Kidney epithelial cell (primary cell): ENCODE measurements around the gene IL1F10. TPM values are rescaled to one million over a fixed set of nuclear protein-coding genes. Genes with fewer than 3 reads are reported as not detected.
"Not testable (repeated sequence)": the region's sequence is repeated elsewhere in the genome, so short reads cannot be mapped to it uniquely, and the experiment has no call there.

ENCODE experiments used
- DNase-seq: peaks from one replicate; pipeline ENCODE4 v3.0.0-alpha.2; 2010; ENCODE audit warnings: low read depth
- H3K27me3 ChIP-seq: 2 replicates; pipeline ENCODE4 v1.6.0; 2011; ENCODE audit warnings: low read length; ENCODE audit not compliant: control insufficient read depth, insufficient read depth
- H3K36me3 ChIP-seq: 2 replicates; pipeline ENCODE4 v1.5.1; 2011; ENCODE audit warnings: low read length; ENCODE audit not compliant: control insufficient read depth, insufficient read depth
- H3K4me3 ChIP-seq: 2 replicates; pipeline ENCODE4 v1.5.1; 2011; ENCODE audit warnings: low read depth, mild to moderate bottlenecking, control low read depth, low read length
- CTCF ChIP-seq: IDR thresholded peaks from 2 replicates; pipeline ENCODE4 v1.5.1; 2011; ENCODE audit warnings: mild to moderate bottlenecking, moderate library complexity, low read length, control low read depth, inconsistent platforms; ENCODE audit not compliant: insufficient read depth, poor library complexity, severe bottlenecking
- total RNA-seq: library from RNA; depleted of rRNA; stranded (reverse); fragments of >200 nt; gene quantifications from 2 replicates; pipeline ENCODE4 v1.2.3, GENCODE V29; 2015

IL1F10 gene
- total RNA-seq, 1 donor from 2014 or later: not detected

- no peak for TF ChIP-seq CTCF
- DNase-seq: no peak
- no peaks in the 10 kb centered on the region for H3K36me3 ChIP-seq
- peaks cover 8% of the 10 kb centered on the region for H3K27me3 ChIP-seq
- H3K4me3 ChIP-seq: no peak overlapping the region
Observed at GRCh38 chr2:113092864-113093612, 25.3 kb downstream of the IL1F10 start.

GRCh38 chr2:113093613-113093977 lies 25.8 kb downstream of the IL1F10 start:
- DNase-seq: no peak
- no peak for TF ChIP-seq CTCF
- Histone ChIP-seq H3K27me3 (peaks cover 8% of the 10 kb centered on the region), H3K36me3 (no peaks in the 10 kb centered on the region), H3K4me3 (no peak overlapping the region)

GRCh38 chr2:113096306-113096705 lies 28.5 kb downstream of the IL1F10 start:
- not testable (repeated sequence) for DNase-seq, H3K4me3 ChIP-seq, H3K36me3 ChIP-seq, H3K27me3 ChIP-seq

GRCh38 chr2:113096842-113097618 lies 29.3 kb downstream of the IL1F10 start:
- not testable (repeated sequence) for H3K27me3 ChIP-seq, DNase-seq, H3K36me3 ChIP-seq, H3K4me3 ChIP-seq

GRCh38 chr2:113098041-113098440 lies 30.3 kb downstream of the IL1F10 start:
- no peaks in the 10 kb centered on the region for H3K27me3 ChIP-seq
- H3K36me3 ChIP-seq: no peaks in the 10 kb centered on the region
- DNase-seq: no peak
- TF ChIP-seq CTCF: no peak
- H3K4me3 ChIP-seq: no peak overlapping the region

- Histone ChIP-seq H3K27me3 (no peaks in the 10 kb centered on the region), H3K36me3 (no peaks in the 10 kb centered on the region), H3K4me3 (no peak overlapping the region)
- DNase-seq: no peak
- TF ChIP-seq CTCF: no peak
Observed at GRCh38 chr2:113098532-113098931, 30.8 kb downstream of the IL1F10 start.

- H3K36me3 ChIP-seq: no peaks in the 10 kb centered on the region
- no peak for TF ChIP-seq CTCF
- no peak overlapping the region for H3K4me3 ChIP-seq
- no peak for DNase-seq
- no peaks in the 10 kb centered on the region for H3K27me3 ChIP-seq
Observed at GRCh38 chr2:113102133-113102532, 34.4 kb downstream of the IL1F10 start.
